LNCAP (cell line): ENCODE data around the gene ATF7IP2.

Experiments used
- TF ChIP-seq, protein P1 (sequence below): fragments of 450-650 bp; IDR thresholded peaks from 2 replicates; pipeline ENCODE4 v1.5.1; 2017; ENCODE audit warnings: mild to moderate bottlenecking

The ATF7IP2 gene

DNA sequence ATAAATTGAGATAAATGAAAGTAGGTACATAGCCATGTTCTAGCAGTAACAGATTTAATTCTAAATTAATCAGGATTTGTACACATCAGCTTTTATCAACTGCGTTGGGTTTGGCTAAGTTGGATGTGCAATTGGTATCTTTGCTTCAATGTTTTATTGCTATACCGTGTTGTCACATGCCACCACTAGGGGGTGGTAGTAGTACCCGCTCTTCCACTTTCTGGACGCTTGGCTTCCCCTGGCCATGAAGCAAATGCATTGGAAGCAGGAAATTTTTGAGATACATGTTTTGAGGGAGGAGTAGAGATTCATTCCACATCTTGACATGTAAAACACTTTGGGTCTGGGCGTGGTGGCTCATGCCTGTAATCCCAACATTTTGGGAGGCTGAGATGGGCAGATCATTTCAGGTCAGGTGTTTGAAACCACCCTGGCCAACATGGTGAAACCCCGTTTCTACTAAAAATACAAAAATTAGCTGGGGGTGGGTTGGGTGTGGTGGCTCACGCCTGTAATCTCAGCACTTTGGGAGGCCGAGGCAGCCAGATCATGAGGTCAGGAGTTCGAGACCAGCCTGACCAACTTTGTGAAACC lies 135.9 kb downstream of the ATF7IP2 start:
- TF ChIP-seq, protein P1, sequence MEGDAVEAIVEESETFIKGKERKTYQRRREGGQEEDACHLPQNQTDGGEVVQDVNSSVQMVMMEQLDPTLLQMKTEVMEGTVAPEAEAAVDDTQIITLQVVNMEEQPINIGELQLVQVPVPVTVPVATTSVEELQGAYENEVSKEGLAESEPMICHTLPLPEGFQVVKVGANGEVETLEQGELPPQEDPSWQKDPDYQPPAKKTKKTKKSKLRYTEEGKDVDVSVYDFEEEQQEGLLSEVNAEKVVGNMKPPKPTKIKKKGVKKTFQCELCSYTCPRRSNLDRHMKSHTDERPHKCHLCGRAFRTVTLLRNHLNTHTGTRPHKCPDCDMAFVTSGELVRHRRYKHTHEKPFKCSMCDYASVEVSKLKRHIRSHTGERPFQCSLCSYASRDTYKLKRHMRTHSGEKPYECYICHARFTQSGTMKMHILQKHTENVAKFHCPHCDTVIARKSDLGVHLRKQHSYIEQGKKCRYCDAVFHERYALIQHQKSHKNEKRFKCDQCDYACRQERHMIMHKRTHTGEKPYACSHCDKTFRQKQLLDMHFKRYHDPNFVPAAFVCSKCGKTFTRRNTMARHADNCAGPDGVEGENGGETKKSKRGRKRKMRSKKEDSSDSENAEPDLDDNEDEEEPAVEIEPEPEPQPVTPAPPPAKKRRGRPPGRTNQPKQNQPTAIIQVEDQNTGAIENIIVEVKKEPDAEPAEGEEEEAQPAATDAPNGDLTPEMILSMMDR, result peak; percentile 86

DNA sequence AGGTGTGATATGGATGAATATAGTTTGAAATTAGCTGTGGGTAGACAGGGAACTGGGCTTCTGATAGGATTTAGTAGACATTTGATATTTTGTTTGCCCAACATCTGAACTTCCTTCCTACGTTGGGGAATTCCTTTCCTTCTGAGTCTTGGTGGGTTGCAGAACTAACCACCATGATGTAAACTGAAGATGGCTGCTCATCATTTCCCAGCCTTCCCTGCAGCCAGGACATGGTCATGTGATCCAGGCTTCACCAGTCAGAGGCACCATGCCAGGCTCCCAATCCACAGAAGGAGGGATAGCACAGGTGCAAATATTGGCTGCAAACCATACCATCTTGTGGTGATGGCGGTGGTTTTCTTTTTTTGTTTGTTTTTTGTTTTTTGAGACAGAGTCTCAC lies 137.1 kb downstream of the ATF7IP2 start:
- TF ChIP-seq, protein P1, result no peak

DNA sequence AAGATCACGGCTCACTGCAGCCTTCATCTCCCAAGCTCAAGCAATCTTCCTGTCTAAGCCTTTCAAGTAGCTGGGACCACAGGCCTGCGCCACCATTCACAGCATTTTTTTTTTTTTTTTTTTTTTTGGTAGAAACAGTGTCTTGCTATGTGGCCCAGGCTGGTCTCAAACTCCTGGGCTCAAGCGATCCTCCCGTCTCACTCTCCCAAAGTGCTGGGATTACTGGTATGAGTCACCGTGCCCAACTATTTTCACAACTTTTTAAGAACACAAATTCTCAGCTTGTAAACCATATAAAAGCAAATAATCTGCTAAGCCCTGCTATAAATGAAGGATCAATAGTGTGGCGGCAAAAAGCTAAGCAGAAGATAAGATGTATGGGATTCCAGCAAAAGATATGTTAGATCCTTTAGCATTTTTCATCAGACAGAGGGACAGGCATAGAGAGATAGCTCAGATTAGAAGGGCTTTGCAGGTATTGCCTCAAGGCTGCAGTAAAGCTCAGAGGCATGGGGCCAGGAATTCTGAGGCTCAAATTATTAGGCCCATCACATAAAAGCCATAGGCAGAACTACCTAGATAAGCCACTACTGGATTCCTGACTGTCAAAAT lies 139.5 kb downstream of the ATF7IP2 start:
- TF ChIP-seq, protein P1, result no peak

DNA sequence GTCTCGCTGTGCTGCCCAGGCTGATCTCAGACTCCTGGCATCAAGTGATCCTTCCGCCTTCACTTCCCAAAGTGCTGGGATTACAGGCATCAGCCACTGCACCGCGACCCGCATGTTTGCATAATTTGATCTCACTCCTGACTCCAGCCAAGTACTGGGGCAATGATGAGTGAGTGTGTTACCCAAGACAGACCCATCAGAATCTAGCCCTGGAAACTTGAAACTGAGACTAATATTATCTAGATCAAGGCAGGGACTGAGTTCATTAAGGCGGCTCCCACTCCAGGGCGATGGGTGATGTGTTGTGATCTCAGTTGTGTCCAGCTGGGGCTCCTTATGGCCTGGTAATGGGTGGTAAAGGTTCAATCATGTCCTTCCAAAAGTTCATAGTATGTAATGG lies 141.1 kb downstream of the ATF7IP2 start:
- TF ChIP-seq, protein P1, result no peak

DNA sequence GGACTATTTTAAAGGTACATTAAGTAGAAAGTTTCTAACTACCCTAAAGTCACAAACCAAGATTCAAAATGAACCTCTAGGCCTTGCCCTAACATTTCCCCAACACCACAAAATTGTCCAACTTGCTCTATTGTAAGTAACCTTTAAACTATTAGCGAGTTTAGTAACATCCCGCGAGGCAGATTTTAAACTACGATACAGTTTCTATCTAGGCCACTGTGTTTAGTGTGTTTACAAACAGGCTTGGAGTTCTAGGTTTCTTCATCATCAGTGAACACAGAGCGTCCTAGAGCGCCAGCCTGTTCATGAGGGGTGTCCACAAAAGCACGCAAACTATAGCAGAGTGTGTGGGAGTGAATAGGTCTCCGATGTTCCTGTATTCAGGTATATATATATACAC lies 142.8 kb downstream of the ATF7IP2 start:
- TF ChIP-seq, protein P1, result no peak

DNA sequence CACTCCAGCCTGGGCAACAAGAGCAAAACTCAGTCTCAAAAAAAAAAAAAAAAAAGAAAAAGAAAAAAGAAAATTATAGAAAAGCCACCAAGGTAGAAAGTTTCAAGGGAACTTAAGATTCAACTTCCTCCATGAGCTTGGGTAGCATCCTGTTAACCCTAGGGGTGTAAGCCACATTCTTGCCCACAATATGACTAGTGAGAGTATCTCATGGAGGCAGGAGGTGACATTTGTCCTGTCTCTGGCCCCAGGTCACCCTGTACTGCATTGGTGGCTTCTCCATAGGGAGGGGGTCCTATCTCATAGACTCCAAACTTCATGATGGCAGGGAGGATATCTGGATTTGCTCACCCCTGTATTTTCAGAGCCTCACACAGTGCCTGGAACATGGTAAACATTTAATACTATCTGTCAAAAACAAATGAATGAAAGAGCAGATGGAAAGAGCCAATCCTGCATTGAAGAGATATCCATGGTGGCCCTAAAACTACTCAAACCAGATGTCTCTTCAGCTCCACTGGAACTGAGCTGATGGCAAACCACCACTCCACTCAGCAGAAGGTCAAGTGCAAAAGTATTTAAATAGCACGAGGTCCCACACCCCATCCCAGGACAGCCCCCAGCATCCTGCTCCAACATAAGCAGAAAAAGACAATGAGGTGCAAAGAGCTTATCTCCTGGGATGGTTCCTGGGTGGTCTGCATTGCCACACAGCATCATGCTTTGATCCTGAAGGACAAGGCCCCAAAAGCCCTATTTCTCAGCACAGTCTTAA lies 144.2 kb downstream of the ATF7IP2 start:
- TF ChIP-seq, protein P1, result no peak

DNA sequence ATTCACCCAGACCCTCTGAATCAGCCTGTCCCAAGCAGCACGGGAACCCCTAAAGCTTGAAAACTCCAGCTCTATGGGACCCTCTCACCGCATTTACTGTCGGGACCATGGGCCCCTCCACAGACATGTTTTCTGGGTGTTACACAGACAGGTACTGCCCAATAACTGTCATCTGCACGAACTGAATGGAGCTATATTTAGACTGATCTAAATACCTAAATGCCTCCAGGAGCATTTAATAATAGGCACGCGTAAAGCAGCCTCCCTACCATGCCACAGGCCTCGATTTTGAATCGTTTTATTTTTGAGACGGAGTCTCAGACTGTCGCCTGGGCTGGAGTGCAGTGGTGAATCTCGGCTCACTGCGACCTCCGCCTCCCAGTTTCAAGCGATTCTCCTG lies 144.8 kb downstream of the ATF7IP2 start:
- TF ChIP-seq, protein P1, result no peak
